PC-3 (cell line): ENCODE data around the gene CCBE1. TPM values are rescaled to one million over a fixed set of nuclear protein-coding genes. Genes with fewer than 3 reads are reported as not detected.

Experiments
- ATAC-seq: fragments of 200-7000 bp; cut with Tn5 transposase; 2 replicates; pipeline ENCODE4 v1.9.1; 2020; ENCODE audit warnings: mild to moderate bottlenecking, moderate library complexity
- BruUV-seq: library from RNA; stranded (reverse); fragments of 400-500 nt; replicated peaks from 2 replicates; lab custom pipeline; 2021; lab: Mats Ljungman, UMichigan
- CTCF ChIA-PET: fragments of 300-600 bp; sonication (Branson Sonifier 250); formaldehyde crosslinking; loops from one replicate; lab custom pipeline; 2022; ENCODE audit warnings: antibody characterized with exemption; lab: Charles Lee
- POLR2A ChIA-PET: fragments of 300-600 bp; sonication (Branson Sonifier 250); formaldehyde crosslinking; loops from one replicate; lab custom pipeline; 2022; ENCODE audit warnings: antibody characterized with exemption; ENCODE audit not compliant: unreplicated experiment; lab: Charles Lee
- DNase-seq: peaks from one replicate; pipeline ENCODE4 v3.0.0-alpha.2; 2015
- H2AFZ ChIP-seq: fragments of 300-600 bp; sonication (generic); 2 replicates; pipeline ENCODE4 v1.6.0; 2016; ENCODE audit warnings: antibody characterized with exemption, low read length
- H3F3A ChIP-seq: fragments of 300-600 bp; sonication (generic); one replicate; pipeline ENCODE4 v1.6.0; 2017; ENCODE audit warnings: antibody characterized with exemption, low read length, control low read depth, mild to moderate bottlenecking; ENCODE audit not compliant: unreplicated experiment
- H3K27ac ChIP-seq: fragments of 300-600 bp; sonication (generic); 2 replicates; pipeline ENCODE4 v1.5.1; 2016; ENCODE audit warnings: mild to moderate bottlenecking, low read length
- H3K27me3 ChIP-seq: fragments of 300-600 bp; sonication (generic); 2 replicates; pipeline ENCODE4 v1.6.1; 2016; ENCODE audit warnings: low read length, mixed read lengths
- H3K36me3 ChIP-seq: fragments of 300-600 bp; sonication (generic); 2 replicates; pipeline ENCODE4 v1.6.1; 2016; ENCODE audit warnings: low read depth, mixed run types, low read length, mixed read lengths
- H3K4me1 ChIP-seq: fragments of 300-600 bp; sonication (generic); 2 replicates; pipeline ENCODE4 v1.5.1; 2016; ENCODE audit warnings: low read length; ENCODE audit not compliant: insufficient read depth
- H3K4me2 ChIP-seq: fragments of 300-600 bp; sonication (generic); 2 replicates; pipeline ENCODE4 v1.6.0; 2016; ENCODE audit warnings: low read length
- H3K4me3 ChIP-seq: fragments of 300-600 bp; sonication (generic); 2 replicates; pipeline ENCODE4 v1.5.1; 2016; ENCODE audit warnings: mild to moderate bottlenecking, low read length, mixed read lengths
- H3K79me2 ChIP-seq: fragments of 300-600 bp; sonication (generic); 2 replicates; pipeline ENCODE4 v1.6.1; 2017; ENCODE audit warnings: low read length, mixed read lengths
- H3K9ac ChIP-seq: fragments of 300-600 bp; sonication (generic); 2 replicates; pipeline ENCODE4 v1.6.0; 2016; ENCODE audit warnings: mild to moderate bottlenecking, low read length
- H3K9me2 ChIP-seq: fragments of 300-600 bp; sonication (generic); replicated peaks from 2 replicates; pipeline ENCODE4 v1.6.1; 2016; ENCODE audit warnings: mixed run types, low read length, mixed read lengths
- H3K9me3 ChIP-seq: fragments of 300-600 bp; sonication (generic); 2 replicates; pipeline ENCODE4 v1.6.1; 2016; ENCODE audit warnings: low read length, mixed read lengths
- H4K20me1 ChIP-seq: fragments of 300-600 bp; sonication (generic); 2 replicates; pipeline ENCODE4 v1.6.1; 2016; ENCODE audit warnings: low read length, mixed read lengths
- EZH2 ChIP-seq: fragments of 300-600 bp; sonication (generic); IDR thresholded peaks from one replicate; pipeline ENCODE4 v1.6.1; 2017; ENCODE audit warnings: antibody characterized with exemption, mild to moderate bottlenecking, low read length; ENCODE audit not compliant: unreplicated experiment
- EZH2phosphoT487 ChIP-seq: fragments of 300-600 bp; sonication (generic); IDR thresholded peaks from 2 replicates; pipeline ENCODE4 v1.6.1; 2018; ENCODE audit warnings: mild to moderate bottlenecking, antibody characterized with exemption, low read length, borderline replicate concordance
- intact Hi-C: fragments of 100-400 bp; cut with micrococcal nuclease; formaldehyde crosslinking; loops from 2 replicates; pipeline ENCODE4 v1.9.0; 2023
- total RNA-seq: library from RNA; depleted of rRNA; stranded (reverse); fragments of >200 nt; gene quantifications from 2 replicates; pipeline ENCODE4 v1.2.3, GENCODE V29; 2014
- TF ChIP-seq, protein P1 (sequence below): fragments of 300-600 bp; sonication (generic); conservative IDR thresholded peaks from 2 replicates; pipeline ENCODE4 v1.5.1; 2017; ENCODE audit warnings: antibody characterized with exemption, low read depth, mild to moderate bottlenecking, low read length

CCBE1 gene
- total RNA-seq, 1 experiment from 2014 or later, result 13.9 TPM

GRCh38 chr18:59607078-59607379 is 90.2 kb downstream of the CCBE1 start:
- DNase-seq (no peak), ATAC-seq (no peak)
- Histone ChIP-seq H3K79me2 (peaks cover 27% of the 10 kb centered on the region; the same call in 1 of the 2 replicates), H3K27ac (no peak overlapping the region), H3K4me1 (no peaks in the 10 kb centered on the region), H2AFZ (no peak overlapping the region), H3K9me2 (no peaks in the 10 kb centered on the region), H3F3A (no peaks in the 10 kb centered on the region), H3K27me3 (no peaks in the 10 kb centered on the region), H3K9me3 (no peaks in the 10 kb centered on the region), H3K4me2 (no peak overlapping the region), H3K36me3 (no peaks in the 10 kb centered on the region), H4K20me1 (no peaks in the 10 kb centered on the region), H3K4me3 (no peak overlapping the region), H3K9ac (no peak overlapping the region)
- intact Hi-C loops, result no loop called here
- POLR2A ChIA-PET, result no interaction called here
- TF ChIP-seq EZH2phosphoT487 (no peak), EZH2 (no peak)
- TF ChIP-seq, protein P1, sequence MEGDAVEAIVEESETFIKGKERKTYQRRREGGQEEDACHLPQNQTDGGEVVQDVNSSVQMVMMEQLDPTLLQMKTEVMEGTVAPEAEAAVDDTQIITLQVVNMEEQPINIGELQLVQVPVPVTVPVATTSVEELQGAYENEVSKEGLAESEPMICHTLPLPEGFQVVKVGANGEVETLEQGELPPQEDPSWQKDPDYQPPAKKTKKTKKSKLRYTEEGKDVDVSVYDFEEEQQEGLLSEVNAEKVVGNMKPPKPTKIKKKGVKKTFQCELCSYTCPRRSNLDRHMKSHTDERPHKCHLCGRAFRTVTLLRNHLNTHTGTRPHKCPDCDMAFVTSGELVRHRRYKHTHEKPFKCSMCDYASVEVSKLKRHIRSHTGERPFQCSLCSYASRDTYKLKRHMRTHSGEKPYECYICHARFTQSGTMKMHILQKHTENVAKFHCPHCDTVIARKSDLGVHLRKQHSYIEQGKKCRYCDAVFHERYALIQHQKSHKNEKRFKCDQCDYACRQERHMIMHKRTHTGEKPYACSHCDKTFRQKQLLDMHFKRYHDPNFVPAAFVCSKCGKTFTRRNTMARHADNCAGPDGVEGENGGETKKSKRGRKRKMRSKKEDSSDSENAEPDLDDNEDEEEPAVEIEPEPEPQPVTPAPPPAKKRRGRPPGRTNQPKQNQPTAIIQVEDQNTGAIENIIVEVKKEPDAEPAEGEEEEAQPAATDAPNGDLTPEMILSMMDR, result no peak
- CTCF ChIA-PET, result no interaction called here
- no TSS peak for BruUV-seq

GRCh38 chr18:59606193-59607077 is 90.8 kb downstream of the CCBE1 start:
- no peak overlapping the region for H2AFZ ChIP-seq
- H4K20me1 ChIP-seq, result no peaks in the 10 kb centered on the region
- ChIA-PET POLR2A (no interaction called here), CTCF (no interaction called here)
- H3K79me2 ChIP-seq, result peaks cover 22% of the 10 kb centered on the region; the same call in 1 of the 2 replicates
- H3K27ac ChIP-seq, result no peak overlapping the region
- no peaks in the 10 kb centered on the region for H3K36me3 ChIP-seq
- H3F3A ChIP-seq, result no peaks in the 10 kb centered on the region
- H3K9ac ChIP-seq, result no peak overlapping the region
- intact Hi-C loops, result no loop called here
- no TSS peak for BruUV-seq
- H3K9me3 ChIP-seq, result no peaks in the 10 kb centered on the region
- H3K4me1 ChIP-seq, result no peaks in the 10 kb centered on the region
- DNase-seq (no peak), ATAC-seq (no peak)
- H3K9me2 ChIP-seq, result no peaks in the 10 kb centered on the region
- no peak overlapping the region for H3K4me3 ChIP-seq
- H3K4me2 ChIP-seq, result no peak overlapping the region
- no peak for TF ChIP-seq EZH2phosphoT487
- TF ChIP-seq EZH2, result no peak
- TF ChIP-seq, protein P1, result no peak
- no peaks in the 10 kb centered on the region for H3K27me3 ChIP-seq

DNA sequence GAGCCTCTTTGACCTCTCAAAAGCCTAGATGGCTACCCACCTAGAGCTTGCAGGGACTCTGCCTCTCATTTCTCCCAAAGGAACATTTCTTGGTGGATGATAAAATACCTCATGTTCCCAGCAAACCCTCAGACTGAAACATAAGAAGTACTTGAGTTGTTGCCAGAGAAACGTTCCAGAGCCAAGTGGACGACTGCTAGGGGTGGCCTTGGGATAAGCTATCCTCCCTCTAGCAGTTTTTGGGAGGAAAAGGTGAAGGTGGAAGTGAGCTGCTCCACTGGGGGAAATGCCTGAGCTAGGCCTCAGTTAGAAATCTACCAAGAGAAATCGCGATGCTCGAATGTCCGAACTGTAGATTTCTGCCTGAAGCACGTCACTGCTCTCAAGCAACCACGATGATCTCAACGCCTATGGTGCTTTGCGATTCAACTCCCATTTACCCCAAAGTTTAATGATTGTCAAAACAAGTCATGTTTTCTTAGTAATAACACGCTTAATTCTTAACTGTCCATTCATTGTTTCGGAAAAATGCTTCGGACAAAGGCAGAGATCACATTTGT is 91.5 kb downstream of the CCBE1 start:
- H3K4me2 ChIP-seq, result no peak overlapping the region
- H3K4me3 ChIP-seq, result no peak overlapping the region
- BruUV-seq, result no TSS peak
- H3K79me2 ChIP-seq, result peaks cover 17% of the 10 kb centered on the region; the same call in 1 of the 2 replicates
- no peaks in the 10 kb centered on the region for H4K20me1 ChIP-seq
- no peak overlapping the region for H3K27ac ChIP-seq
- intact Hi-C loops, result no loop called here
- H3K36me3 ChIP-seq, result no peaks in the 10 kb centered on the region
- H3K4me1 ChIP-seq, result no peaks in the 10 kb centered on the region
- no peak overlapping the region for H3K9ac ChIP-seq
- CTCF ChIA-PET, result no interaction called here
- no peaks in the 10 kb centered on the region for H3F3A ChIP-seq
- H3K9me2 ChIP-seq, result no peaks in the 10 kb centered on the region
- no peaks in the 10 kb centered on the region for H3K27me3 ChIP-seq
- no peak for TF ChIP-seq EZH2phosphoT487
- TF ChIP-seq EZH2, result no peak
- TF ChIP-seq, protein P1, result no peak
- POLR2A ChIA-PET, result no interaction called here
- no peak overlapping the region for H2AFZ ChIP-seq
- ATAC-seq, result no peak
- no peak for DNase-seq
- H3K9me3 ChIP-seq, result no peaks in the 10 kb centered on the region
